ENCODE measurements around the gene GPR141. TPM values are rescaled to one million over a fixed set of nuclear protein-coding genes. Genes with fewer than 3 reads are reported as not detected.

GPR141 gene
- not detected for total RNA-seq

GRCh38 chr7:37683246-37684120 is at the start of gene GPR141:
Gene GPR141 (plus strand): TSS chr7:37683766. CDS start chr7:37740394, 56,628 bp downstream.
- no peak for FAIRE-seq
- no peak for DNase-seq (ENCODE audit: low spot score in 2 of 2)

GRCh38 chr7:37635346-37635745 is 48.2 kb upstream of the GPR141 start:
- FAIRE-seq (no peak), DNase-seq (ENCODE audit: low spot score in 2 of 2) (no peak)

- no peak for FAIRE-seq
Measured at GRCh38 chr7:37642028-37642540, 41.5 kb upstream of the GPR141 start.

GRCh38 chr7:37643876-37644275 is 39.7 kb upstream of the GPR141 start:
- FAIRE-seq (no peak), DNase-seq (ENCODE audit: low spot score in 2 of 2) (no peak)

More at GRCh38 chr7:37642028-37642540, 41.5 kb upstream of the GPR141 start:
- DNase-seq (ENCODE audit: low spot score in 2 of 2): no peak

- FAIRE-seq: no peak
- DNase-seq (ENCODE audit: low spot score in 2 of 2): no peak
Measured at GRCh38 chr7:37645282-37646050, 38.1 kb upstream of the GPR141 start.

- FAIRE-seq: no peak
- DNase-seq (ENCODE audit: low spot score in 2 of 2): no peak
Measured at GRCh38 chr7:37656913-37657530, 26.5 kb upstream of the GPR141 start.

GRCh38 chr7:37657816-37658215 is 25.8 kb upstream of the GPR141 start:
- FAIRE-seq (no peak), DNase-seq (ENCODE audit: low spot score in 2 of 2) (no peak)

GRCh38 chr7:37659971-37660565 is 23.5 kb upstream of the GPR141 start:
- no peak for DNase-seq (ENCODE audit: low spot score in 2 of 2)
- no peak for FAIRE-seq

GRCh38 chr7:37660614-37661013 is 23.0 kb upstream of the GPR141 start:
- DNase-seq (ENCODE audit: low spot score in 2 of 2): no peak
- no peak for FAIRE-seq

GRCh38 chr7:37663693-37664092 is 19.9 kb upstream of the GPR141 start:
- no peak for FAIRE-seq

GRCh38 chr7:37665352-37666022 is 18.1 kb upstream of the GPR141 start:
- DNase-seq (ENCODE audit: low spot score in 2 of 2) (no peak), FAIRE-seq (no peak)

More at GRCh38 chr7:37663693-37664092, 19.9 kb upstream of the GPR141 start:
- no peak for DNase-seq (ENCODE audit: low spot score in 2 of 2)

- FAIRE-seq (no peak), DNase-seq (ENCODE audit: low spot score in 2 of 2) (no peak)
Measured at GRCh38 chr7:37666026-37666799, 17.4 kb upstream of the GPR141 start.

GRCh38 chr7:37669818-37670217 is 13.7 kb upstream of the GPR141 start:
- DNase-seq (ENCODE audit: low spot score in 2 of 2): no peak
- no peak for FAIRE-seq

GRCh38 chr7:37670436-37670835 is 13.1 kb upstream of the GPR141 start:
- DNase-seq (ENCODE audit: low spot score in 2 of 2) (no peak), FAIRE-seq (no peak)

GRCh38 chr7:37671876-37672275 is 11.7 kb upstream of the GPR141 start:
- no peak for FAIRE-seq
- DNase-seq (ENCODE audit: low spot score in 2 of 2): no peak

GRCh38 chr7:37672926-37673325 is 10.6 kb upstream of the GPR141 start:
- DNase-seq (ENCODE audit: low spot score in 2 of 2) (no peak), FAIRE-seq (no peak)

GRCh38 chr7:37673523-37673922 is 10.0 kb upstream of the GPR141 start:
- DNase-seq (ENCODE audit: low spot score in 2 of 2) (no peak), FAIRE-seq (no peak)

- no peak for FAIRE-seq
- DNase-seq (ENCODE audit: low spot score in 2 of 2): no peak
Measured at GRCh38 chr7:37674531-37674930, 9.0 kb upstream of the GPR141 start.

- DNase-seq (ENCODE audit: low spot score in 2 of 2) (no peak), FAIRE-seq (no peak)
Measured at GRCh38 chr7:37675749-37676148, 7.8 kb upstream of the GPR141 start.

Measured in frontal cortex (tissue), 4 donors.